HG02938 (cell line): Measurements from ENCODE around the gene ANKRD53.

Experiments used
- ATAC-seq: cut with Tn5 transposase; IDR thresholded peaks from one replicate; pipeline ENCODE4 v1.9.1; 2021; ENCODE audit warnings: mild to moderate bottlenecking, moderate library complexity; ENCODE audit not compliant: unreplicated experiment

Gene ANKRD53

DNA sequence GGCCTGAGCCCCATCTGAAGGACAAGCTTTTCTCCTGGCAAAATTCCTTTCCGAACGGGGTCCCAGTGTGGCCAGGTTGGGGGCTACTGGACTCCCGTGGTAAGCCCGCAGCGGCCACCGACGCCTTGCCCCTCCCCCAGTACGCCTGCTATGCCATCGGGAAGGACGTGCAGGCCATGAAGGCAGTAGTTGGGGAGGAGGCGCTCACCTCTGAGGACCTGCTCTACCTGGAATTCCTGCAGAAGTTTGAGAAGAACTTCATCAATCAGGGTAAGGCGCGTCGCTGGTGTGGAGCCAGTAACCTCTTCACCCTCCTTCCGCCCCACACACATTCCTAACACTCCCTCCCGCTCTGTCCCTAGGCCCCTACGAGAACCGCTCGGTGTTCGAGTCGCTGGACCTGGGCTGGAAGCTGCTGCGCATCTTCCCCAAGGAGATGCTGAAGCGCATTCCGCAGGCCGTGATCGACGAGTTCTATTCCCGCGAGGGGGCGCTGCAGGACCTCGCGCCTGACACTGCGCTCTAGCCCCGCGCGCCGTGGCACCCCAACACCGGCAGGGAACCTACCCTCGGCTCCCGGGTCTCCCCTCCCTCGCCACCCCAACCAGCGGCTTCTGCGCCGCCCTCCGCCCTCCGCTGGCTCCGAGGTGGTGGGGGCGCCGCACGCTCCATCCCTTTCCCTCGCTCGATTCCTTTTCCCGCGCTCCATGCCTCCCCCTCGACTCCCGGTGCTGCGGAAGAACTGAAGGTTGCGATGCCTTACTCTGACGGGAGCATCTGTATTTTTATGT is 13.6 kb upstream of the ANKRD53 start:
- peak; percentile 61 for ATAC-seq

DNA sequence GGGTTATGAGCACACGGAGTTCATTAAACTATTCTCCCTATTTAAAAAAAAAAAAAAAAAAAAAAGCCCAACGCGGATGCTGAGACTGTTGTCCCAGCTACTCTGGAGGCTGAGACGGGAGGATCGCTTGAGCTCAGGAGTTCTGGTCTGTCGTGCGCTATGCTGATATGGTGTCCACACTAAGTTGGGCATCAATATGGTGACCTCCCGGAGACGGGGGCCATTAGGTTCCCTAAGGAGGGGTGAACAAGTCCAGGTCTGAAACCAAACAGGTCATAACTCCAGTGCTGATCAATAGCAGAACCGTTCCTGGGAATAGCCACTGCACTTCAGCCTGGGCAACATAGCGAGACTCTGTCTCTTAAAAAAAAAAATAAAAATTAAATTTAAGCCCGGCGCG is 12.9 kb upstream of the ANKRD53 start:
- no peak for ATAC-seq

DNA sequence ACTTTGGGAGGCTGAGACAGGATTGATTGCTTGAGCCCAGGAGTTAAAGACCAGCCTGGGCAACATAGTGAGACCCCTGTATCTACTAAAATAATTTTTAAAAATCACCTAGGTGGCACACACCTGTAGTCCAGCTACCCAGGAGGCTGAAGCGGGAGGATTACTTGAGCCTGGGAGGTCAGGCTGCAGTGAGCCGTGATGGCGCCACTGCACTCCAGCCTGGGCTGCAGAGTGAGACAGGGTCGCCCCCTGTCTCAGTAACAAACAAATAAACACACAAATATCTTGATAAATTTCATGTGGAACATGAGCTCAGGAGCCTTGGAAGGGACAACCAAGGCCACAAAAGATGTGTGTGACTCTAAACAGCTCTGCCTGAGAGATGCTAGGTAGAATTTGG is 11.7 kb upstream of the ANKRD53 start:
- no peak for ATAC-seq

DNA sequence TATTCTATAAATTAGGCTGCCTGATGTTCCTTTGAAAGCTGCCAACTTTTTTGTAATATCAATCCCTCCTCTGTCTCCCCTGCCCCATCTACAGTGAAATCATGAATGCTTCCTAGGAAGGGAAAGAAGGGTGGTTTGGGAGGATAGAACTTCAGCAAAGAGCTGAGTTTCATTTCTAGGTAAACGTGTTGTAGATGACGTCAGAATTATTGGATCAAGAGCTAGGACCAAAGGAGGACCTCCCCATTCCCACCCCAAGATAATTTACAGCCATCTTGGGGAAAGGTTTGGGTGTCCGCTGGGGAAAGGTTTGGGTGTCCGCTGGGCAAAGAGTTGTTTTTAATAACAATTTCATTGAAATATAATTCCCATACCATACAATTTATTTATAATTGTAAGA is 11.2 kb upstream of the ANKRD53 start:
- no peak for ATAC-seq

DNA sequence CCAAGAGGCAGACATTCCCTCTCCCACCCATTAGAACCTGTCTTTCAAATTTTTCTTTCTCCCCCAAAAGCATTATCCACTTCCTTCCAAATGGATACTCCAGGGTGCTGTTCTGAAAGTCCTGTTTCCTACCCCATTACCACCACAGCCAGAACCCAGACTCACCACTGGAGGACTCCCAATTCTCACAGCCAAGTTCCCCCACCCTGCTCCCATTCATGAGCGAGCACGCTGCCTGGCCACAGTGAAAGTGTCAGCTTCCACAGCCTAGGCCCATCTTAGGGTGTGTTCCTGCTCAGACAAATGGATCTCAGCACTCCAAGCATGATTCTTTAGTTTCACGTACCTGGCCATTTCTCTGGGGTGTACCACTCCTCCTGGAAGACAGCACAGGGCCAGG is 3.8 kb upstream of the ANKRD53 start:
- ATAC-seq: no peak

DNA sequence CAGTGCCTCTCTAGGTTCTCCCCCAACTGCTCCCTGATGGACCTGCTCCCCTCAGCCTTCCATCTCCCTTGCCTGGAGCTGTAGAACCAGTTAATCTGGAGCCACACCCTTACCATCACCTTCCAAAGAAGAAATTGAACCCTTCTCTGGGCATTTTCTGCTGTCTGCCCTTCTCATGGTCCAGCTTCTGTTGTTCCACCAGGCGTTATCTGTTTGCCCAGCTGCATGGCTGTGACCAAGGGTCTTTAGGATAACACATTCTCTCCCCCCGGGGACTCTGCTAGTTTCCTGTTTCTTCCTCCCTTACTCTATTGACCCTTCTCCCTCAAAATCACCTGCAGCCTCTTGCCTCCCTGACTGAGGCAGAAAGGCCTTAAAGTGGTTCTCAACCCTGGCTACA is 3.2 kb upstream of the ANKRD53 start:
- no peak for ATAC-seq

DNA sequence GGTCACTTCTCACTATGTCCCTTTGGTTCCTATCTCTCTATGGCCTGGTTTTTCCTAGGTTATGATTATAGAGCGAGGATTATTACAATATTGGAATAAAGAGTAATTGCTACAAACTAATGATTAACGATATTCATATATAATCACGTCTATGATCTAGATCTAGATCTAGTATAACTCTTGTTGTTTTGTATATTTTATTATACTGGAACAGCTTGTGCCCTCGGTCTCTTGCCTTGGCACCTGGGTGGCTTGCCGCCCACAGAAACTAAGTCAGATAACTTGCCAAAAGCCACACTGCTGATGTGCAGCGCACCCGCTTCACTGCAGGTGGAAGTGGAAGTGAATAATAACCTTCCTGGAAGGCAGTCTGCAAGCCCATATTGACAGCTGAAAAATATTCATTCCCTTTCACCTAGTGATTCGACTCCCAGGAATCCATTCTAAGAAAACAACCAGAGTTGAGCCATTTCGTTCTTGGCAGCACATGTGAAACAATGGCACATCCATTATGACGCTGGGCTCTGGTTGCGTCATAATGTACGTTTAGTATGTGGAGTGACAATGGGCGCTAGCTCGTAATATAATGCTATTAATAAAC is 725 bp upstream of the ANKRD53 start:
- ATAC-seq: no peak

DNA sequence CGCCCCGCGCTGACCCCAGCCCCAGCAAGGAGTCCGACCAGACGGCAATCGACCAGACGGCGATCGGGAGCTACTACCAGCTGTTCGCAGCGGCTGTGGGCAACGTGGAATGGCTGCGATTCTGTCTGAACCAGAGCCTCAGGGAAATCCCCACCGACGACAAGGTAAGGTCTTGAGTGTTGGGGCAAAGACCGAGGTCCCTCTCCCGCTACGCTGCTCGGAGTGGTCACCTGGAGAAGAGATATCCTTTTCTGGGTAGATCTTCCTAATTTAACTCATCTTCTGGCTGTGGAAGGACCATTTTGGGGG is 704 bp downstream of the ANKRD53 start:
- no peak for ATAC-seq

DNA sequence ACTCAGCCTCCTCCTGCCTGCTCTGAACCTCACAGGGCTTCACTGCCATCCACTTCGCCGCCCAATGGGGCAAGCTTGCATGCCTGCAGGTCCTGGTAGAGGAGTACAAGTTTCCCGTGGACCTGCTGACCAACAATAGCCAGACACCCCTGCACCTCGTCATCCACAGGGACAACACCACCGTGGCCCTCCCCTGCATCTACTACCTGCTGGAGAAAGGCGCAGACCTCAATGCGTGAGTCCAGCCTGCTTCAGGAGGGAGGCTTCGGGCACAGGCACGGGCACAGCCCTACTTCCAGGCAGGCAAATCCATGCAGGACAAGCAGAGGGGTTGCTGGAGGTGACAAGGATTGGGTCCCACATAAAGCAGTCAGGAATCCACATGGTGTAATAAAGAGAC is 1.2 kb downstream of the ANKRD53 start:
- no peak for ATAC-seq

DNA sequence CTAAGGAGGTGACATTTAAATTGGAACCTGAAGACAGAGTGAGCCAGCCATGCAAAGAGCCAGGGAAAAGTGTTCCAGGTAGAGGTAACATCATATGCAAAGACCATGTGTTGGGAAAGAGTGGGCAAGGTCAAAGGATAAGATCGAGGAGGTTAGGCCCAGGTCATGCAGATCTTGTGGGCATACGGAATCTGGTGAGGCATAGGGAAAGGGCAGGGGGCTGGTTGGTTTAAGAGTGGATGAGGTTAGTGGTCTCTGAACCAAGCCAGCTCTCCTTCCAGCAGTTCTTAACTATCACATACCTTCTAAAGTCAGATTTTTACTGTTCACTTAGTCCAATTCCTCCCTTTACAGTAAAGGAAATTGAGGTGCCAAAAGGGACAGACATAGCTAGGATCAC is 3.0 kb downstream of the ANKRD53 start:
- no peak for ATAC-seq

DNA sequence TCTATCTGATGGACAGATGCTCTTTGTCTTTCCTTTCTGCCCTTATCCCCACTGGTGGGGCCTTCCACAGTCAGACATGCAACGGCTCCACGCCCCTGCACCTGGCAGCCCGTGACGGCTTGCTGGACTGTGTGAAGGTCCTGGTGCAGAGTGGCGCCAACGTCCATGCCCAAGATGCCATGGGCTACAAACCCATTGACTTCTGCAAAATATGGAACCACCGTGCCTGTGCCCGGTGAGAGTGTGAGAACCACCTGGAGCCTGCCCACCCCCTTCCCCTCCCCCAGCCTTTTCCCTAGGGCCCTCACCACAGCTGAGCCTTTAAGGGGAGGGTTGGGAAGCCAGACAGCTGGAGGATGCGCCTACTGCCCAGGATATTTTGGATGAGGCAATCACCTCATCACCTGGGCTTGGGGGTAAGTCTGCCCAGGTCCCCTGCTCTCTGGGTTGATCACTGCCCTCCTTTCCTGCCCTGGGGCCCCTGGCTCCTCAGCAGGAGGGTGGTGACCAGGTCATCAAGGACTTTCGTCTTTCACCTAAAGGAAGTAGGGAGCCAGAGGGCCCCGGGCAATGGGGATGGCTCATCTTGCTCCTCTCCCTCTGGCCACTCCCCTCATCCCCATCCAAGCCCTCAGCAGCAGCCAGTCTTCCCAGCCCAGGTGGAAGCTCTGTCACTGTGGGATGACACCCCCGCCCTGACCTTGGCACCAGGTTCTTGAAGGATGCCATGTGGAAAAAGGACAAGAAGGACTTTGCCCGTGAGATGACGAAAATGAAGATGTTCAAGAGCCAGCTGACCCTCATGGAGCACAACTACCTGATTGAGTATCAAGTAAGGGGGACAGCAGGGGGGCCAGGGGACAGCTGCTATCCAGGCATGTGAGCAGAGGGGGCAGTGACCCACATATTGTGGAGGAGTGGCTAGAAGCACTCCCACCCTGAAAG is 3.7 kb downstream of the ANKRD53 start:
- ATAC-seq: no peak

DNA sequence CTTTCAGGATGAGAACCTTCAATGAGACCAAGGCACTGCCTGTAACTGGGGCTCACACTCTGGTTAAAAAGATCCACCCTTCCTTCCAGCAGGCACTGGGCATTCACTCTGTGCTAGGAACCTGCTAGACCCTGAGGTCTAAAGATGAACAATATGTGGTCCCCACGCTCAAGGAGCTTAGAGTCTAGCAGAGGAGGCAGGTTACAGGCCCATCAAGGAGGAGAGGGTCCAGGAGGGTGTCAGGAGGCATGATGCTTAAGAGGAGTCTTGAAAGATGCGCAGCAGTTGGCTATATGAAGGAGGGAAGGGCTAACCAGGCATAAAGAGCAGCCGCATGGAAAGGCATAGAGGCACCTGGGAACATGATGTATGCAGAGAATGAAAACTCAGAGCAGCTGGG is 4.5 kb downstream of the ANKRD53 start:
- ATAC-seq: no peak

DNA sequence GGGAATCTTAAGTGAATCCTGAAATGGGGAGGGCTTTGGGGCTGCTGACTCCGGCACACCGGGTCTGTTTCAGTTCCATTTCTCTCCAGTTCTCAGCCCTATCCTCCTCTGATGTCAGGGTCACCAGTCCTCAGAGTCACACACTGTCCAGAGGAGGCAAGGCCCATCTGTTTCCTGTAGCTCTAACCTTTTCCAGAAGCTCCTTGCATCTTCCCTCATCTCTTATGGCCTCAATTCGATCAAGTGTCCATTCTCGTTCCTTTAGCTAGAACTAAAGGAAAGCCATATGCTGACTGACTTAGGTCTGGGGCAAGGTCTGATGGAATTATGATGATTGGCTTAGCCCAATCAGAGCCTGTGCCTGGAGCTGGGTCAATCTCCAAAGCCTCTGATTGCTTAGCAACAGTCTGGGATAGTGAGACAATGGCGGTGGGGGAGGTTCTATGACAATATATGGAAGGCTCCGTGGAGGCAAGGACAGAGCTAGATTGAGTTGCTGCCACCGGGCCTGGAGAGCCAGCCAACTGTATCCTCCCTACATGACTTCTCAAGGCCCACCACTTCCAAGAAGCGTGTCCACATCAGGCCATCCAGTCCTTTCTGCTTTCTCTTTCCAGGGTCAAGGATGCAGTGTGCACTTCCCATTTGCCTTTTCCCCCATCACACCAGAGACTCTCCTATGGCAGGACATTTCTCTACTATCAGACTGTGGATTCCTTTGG is 5.2 kb downstream of the ANKRD53 start:
- ATAC-seq: no peak

DNA sequence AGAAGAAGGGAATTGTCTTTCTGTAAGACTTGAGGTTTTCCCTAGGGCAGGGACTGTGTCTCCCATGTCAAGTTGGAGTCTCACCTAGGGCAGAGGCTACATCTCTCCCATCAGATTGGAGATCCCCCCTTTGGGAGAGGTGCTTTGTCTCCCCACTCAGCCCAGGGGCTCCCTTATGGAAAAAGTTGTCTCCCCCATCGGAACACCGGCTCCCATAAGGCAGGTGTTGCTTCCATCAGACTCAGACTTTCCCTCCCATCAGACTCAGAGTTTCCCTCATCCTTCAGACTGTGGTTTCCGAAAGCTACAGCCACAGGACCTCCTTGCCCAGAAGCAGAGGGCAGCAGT is 5.8 kb downstream of the ANKRD53 start:
- no peak for ATAC-seq

DNA sequence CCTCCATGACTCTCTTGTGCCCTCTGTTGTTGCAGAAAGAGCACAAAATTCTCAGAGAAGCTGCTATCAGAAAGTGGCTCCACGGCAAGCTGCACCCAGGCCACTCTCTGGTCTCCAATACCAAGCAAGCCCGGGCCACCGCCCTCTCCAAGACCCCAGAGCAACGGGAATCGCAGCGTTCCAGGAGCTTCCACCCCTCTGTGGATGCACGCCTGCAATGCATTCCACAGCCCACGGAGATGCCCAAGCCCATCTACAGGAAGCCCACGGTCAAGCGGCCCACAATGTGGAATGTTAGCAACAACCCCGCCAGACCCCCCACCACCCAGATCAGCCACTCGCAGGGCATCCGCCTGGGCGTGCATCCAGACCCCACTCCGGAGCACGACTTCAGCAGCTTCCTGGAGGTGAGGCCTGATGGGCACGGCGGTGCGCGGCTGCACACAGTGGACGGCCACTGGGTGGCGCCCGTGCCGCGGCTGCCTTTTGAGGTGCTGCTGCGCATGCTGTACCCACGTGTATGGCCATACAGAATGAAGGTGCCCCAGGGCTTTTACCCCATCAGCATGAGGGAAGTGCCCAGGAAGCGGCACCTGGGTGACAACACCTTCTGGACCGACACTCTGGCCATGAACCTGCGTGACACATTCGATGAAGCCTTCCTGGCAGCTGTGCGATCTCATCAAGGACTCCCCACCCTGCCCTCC is 6.3 kb downstream of the ANKRD53 start:
- ATAC-seq: peak; percentile 97

DNA sequence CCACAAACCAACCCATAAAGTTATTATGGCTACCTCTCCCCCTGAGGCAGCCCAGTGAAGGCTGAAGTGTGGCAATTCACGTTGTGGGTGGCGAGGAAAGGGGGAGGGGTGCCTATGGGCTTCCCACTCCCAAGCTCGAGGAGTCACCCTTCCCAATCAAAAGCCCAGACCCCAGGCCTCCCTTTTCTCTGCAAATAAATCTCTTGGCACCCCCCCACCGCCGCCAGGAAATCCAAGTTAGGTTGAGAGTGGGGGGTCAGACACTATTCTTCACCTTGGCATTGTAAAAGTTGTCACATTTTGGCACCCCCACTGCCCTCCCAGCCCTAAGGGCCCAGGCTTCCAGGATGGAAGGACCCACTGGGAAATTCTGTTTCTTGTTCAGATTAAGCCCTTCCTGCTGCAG is 6.9 kb downstream of the ANKRD53 start:
- ATAC-seq: no peak

DNA sequence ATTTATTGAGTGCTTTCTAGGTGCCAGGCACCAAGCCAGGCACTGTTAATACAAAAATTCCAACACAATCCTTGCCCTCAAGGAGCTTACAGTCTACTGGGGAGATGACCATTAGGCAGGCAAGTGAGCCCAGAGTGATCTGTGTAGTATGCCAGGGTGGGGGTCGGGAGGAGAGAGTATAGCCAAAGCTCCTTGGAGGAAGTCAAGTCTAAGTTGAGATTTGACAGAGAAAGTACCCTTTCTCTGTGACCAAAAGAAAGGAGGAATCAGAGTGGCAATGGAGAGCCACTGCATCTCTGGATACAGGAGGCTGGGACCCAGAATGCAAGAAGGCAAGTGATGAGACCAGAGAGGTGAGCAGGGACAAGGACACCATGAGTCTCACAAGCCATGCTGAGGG is 7.5 kb downstream of the ANKRD53 start:
- no peak for ATAC-seq

DNA sequence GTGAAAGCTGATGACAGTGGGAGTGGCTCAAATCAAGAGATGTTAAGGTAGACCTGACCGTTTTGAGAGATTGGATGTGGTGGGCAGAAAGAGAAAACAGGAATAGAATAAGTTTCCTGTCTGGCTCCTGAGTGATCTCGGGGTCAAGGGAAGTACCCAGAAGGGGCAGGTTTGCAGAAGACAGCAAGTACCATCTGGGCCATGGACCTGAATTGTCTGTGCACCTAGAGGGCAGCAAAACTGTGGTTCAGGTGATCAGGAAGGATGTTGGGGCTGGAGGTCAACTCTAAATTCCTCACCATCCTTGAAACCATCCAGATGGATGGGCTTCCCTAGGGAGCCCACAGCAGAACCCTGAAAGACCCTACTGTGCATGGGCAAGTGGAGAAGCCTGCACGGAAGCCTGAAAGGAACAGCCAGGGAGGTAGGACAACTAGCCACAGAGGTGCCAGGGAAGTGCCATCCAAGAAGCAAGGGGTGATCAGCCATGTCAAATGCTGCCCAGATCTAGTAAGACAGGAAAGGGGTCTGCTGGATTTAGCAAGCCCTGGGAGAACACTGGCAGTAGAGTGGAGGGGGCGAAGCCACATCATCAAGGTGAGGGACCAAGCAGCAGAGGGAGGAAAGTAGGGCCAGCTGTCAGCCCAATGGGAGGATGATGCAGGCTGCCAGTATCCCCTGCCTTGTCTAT is 8.2 kb downstream of the ANKRD53 start:
- ATAC-seq: no peak

DNA sequence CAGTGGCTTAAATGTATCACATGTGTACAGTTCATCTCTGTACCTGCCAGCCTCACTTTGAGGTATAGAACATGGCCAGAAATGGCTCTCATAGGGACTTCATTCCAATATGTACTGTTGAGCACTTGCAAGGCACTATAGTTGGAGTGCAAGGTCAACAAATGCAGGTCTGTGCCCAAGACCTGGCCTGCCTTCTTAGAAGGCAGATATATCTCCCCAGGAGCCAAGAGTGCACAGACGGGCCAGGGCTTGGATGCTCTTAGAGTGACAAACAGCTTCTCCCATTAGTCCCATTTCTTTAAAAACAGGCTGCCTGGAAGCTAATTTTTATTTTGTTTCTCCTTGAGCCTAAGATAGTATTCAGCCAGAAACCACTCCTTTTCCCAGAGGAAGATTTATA is 9.0 kb downstream of the ANKRD53 start:
- no peak for ATAC-seq

DNA sequence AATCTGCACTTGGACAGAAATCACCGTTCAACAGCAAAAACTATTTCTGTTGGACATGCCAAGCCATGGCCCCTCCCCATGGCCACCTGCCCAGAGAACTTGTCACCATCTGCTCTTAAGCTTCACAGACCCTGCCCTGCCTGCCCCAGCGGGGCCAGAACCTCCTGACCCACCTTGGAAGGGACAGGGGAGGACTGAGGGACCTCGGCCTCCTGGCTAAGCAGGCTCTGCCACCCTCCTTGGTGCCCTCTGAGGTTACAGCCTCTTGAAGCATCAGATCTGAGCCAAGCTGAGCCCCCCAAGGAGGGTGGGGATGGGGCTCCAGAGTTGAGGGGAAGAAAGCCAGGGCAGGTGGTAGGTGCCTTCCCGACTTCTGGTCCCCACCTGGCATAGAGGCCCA is 9.7 kb downstream of the ANKRD53 start:
- no peak for ATAC-seq
